Measurements from ENCODE around the gene UBAP1.

- no peak for TF ChIP-seq POLR2A (IDR thresholded peaks at IDR 0.05; ENCODE audit: extremely low read depth, insufficient read length)
- TF ChIP-seq, protein P1, sequence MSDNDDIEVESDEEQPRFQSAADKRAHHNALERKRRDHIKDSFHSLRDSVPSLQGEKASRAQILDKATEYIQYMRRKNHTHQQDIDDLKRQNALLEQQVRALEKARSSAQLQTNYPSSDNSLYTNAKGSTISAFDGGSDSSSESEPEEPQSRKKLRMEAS (IDR thresholded peaks at IDR 0.05; ENCODE audit: low read depth, low read length), result no peak
- TF ChIP-seq, protein P2, sequence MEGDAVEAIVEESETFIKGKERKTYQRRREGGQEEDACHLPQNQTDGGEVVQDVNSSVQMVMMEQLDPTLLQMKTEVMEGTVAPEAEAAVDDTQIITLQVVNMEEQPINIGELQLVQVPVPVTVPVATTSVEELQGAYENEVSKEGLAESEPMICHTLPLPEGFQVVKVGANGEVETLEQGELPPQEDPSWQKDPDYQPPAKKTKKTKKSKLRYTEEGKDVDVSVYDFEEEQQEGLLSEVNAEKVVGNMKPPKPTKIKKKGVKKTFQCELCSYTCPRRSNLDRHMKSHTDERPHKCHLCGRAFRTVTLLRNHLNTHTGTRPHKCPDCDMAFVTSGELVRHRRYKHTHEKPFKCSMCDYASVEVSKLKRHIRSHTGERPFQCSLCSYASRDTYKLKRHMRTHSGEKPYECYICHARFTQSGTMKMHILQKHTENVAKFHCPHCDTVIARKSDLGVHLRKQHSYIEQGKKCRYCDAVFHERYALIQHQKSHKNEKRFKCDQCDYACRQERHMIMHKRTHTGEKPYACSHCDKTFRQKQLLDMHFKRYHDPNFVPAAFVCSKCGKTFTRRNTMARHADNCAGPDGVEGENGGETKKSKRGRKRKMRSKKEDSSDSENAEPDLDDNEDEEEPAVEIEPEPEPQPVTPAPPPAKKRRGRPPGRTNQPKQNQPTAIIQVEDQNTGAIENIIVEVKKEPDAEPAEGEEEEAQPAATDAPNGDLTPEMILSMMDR (IDR thresholded peaks at IDR 0.05; ENCODE audit: low read depth, low read length), result no peak
Measured at GRCh38 chr9:34195143-34195542, 16.3 kb downstream of the UBAP1 start.
